Activated CD4-positive, alpha-beta T cell treated with anti-CD3 and anti-CD28 coated beads, Interleukin-2, amount 10 ng/mL, durations not matched to agents 7 days and 5 days (primary cell): ENCODE results near the gene ZNF692. TPM values are rescaled to one million over a fixed set of nuclear protein-coding genes. Genes with fewer than 3 reads are reported as not detected.

Experiments used
- CTCF ChIA-PET: fragments of 350-600 bp; sonication (Branson Sonifier 250); formaldehyde crosslinking; loops from one replicate; lab custom pipeline; 2021; ENCODE audit warnings: antibody characterized with exemption; lab: Charles Lee
- POLR2A ChIA-PET: fragments of 350-600 bp; sonication (Branson Sonifier 250); formaldehyde crosslinking; loops from one replicate; lab custom pipeline; 2021; ENCODE audit warnings: antibody characterized with exemption; lab: Charles Lee
- DNase-seq: peaks from one replicate; pipeline ENCODE4 v3.0.0-alpha.2; 2020
- H3K27ac Mint-ChIP-seq: one replicate; pipeline ENCODE4 v1.8.0; 2021; ENCODE audit warnings: mild to moderate bottlenecking, moderate library complexity, mixed read lengths
- H3K27me3 Mint-ChIP-seq: one replicate; pipeline ENCODE4 v1.8.0; 2021; ENCODE audit warnings: mixed read lengths
- H3K36me3 Mint-ChIP-seq: one replicate; pipeline ENCODE4 v1.8.0; 2021; ENCODE audit warnings: low read depth, mixed read lengths
- H3K4me1 Mint-ChIP-seq: one replicate; pipeline ENCODE4 v1.8.0; 2021; ENCODE audit warnings: mixed read lengths
- H3K4me3 Mint-ChIP-seq: one replicate; pipeline ENCODE4 v1.8.0; 2021; ENCODE audit warnings: mild to moderate bottlenecking, moderate library complexity, mixed read lengths
- H3K9me3 Mint-ChIP-seq: one replicate; pipeline ENCODE4 v1.8.0; 2021; ENCODE audit warnings: mixed read lengths
- total RNA-seq, 2 experiments: library from RNA; stranded (reverse); gene quantifications; one replicate each; pipeline ENCODE4 v1.2.3, GENCODE V29; 2021

ZNF692 gene
- total RNA-seq, 2 experiments from 2014 or later, result 55.5 to 57.6 TPM

- ChIA-PET CTCF (interaction anchor here (1.7 to 2.8 kb wide), 3 partner anchors 10 to 46 kb away, joined by 5 to 11 read pairs (median 8); partner anchors contain the start of genes SH3BP5L and ZNF692), POLR2A (no interaction called here)
- H3K9me3 Mint-ChIP-seq, result no peaks in the 10 kb centered on the region
- peak overlapping the region; percentile 14 for H3K27ac Mint-ChIP-seq
- peaks cover 24% of the 10 kb centered on the region for H3K4me1 Mint-ChIP-seq
- H3K36me3 Mint-ChIP-seq, result no peaks in the 10 kb centered on the region
- H3K27me3 Mint-ChIP-seq, result peaks cover 14% of the 10 kb centered on the region
- no peak for DNase-seq
- H3K4me3 Mint-ChIP-seq, result peak overlapping the region; percentile 8
Measured at GRCh38 chr1:248871837-248872401, 13.0 kb upstream of the ZNF692 start.

DNA sequence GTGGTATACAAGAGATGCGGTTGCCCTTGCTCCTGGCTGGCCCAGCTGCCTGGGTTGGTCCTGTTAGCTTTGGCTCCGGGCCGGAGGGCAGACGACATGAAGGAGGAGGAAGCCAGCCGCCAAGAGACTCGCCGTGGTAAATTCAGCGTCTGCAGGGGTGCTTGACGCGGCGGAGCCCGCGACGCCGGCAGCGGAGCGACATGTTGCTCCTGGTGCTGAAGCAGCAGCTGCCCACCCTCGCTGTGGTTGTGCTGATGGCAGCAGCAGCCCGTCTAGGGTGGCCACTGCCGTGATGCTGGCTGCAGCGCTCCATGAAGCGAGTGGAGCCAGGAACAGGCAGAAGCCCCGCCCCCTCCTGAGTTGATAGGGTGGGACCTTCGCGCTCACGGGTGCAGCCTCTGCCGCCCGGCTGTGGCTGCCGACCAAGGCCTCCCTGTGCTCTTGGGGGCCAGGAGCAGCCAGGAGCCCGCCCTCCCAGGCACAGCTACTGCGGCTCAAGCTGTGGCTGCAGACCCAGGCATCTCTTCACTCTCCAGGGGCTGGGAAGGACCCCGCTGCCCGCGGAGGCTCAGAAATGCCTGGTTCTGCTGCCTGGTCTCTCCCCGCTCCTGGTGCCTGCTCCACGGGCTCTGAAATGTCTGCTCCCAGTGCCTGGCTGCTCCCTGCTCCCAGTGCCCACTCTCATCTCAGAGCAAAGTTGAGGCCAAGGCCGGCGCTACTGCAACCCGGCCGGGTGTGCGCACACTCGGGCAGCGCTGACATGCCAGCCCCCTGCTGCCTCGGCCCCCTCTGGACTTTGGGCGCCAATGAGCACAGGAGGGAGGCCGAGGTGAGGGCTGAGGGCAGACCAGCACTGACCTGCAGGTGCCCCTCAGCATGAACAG, 4.4 kb upstream of the ZNF692 start:
- CTCF ChIA-PET, result interaction anchor here (0.7 to 3.6 kb wide), 2 partner anchors 10 to 25 kb away, joined by 3 to 9 read pairs; partner anchors contain the start of gene ZNF672
- peaks cover 3% of the 10 kb centered on the region for H3K27me3 Mint-ChIP-seq
- peak overlapping the region; percentile 84 for H3K4me3 Mint-ChIP-seq
- DNase-seq, result peak; percentile 86
- H3K4me1 Mint-ChIP-seq, result peaks cover 45% of the 10 kb centered on the region
- H3K27ac Mint-ChIP-seq, result peak overlapping the region; percentile 92
- H3K9me3 Mint-ChIP-seq, result no peaks in the 10 kb centered on the region
- peaks cover 9% of the 10 kb centered on the region for H3K36me3 Mint-ChIP-seq
- POLR2A ChIA-PET, result no interaction called here

- peaks cover 9% of the 10 kb centered on the region for H3K36me3 Mint-ChIP-seq
- peaks cover 51% of the 10 kb centered on the region for H3K4me1 Mint-ChIP-seq
- ChIA-PET CTCF (interaction anchor here (1.9 to 3.6 kb wide), 2 partner anchors 21 to 25 kb away, joined by 6 to 9 read pairs; partner anchors contain the start of gene ZNF672), POLR2A (no interaction called here)
- H3K9me3 Mint-ChIP-seq, result no peaks in the 10 kb centered on the region
- peak overlapping the region; percentile 92 for H3K27ac Mint-ChIP-seq
- no peak for DNase-seq
- peak overlapping the region; percentile 84 for H3K4me3 Mint-ChIP-seq
- peaks cover 3% of the 10 kb centered on the region for H3K27me3 Mint-ChIP-seq
Measured at GRCh38 chr1:248862695-248862997, 3.8 kb upstream of the ZNF692 start.

GRCh38 chr1:248861616-248862015, 2.7 kb upstream of the ZNF692 start:
- DNase-seq, result no peak
- ChIA-PET POLR2A (no interaction called here), CTCF (interaction anchor here (1.9 to 3.6 kb wide), 4 partner anchors 12 to 39 kb away, joined by 6 to 9 read pairs (median 7); partner anchors contain the start of gene ZNF672)
- Mint-ChIP-seq H3K4me3 (no peak overlapping the region), H3K4me1 (peaks cover 60% of the 10 kb centered on the region), H3K36me3 (peaks cover 9% of the 10 kb centered on the region), H3K27me3 (peaks cover 3% of the 10 kb centered on the region), H3K9me3 (no peaks in the 10 kb centered on the region), H3K27ac (no peak overlapping the region)

GRCh38 chr1:248860007-248860406, 1.1 kb upstream of the ZNF692 start:
- Mint-ChIP-seq H3K9me3 (no peaks in the 10 kb centered on the region), H3K27me3 (peaks cover 3% of the 10 kb centered on the region), H3K4me1 (peaks cover 68% of the 10 kb centered on the region), H3K4me3 (peak overlapping the region; percentile 93), H3K27ac (peak overlapping the region; percentile 99), H3K36me3 (peaks cover 17% of the 10 kb centered on the region)
- DNase-seq, result no peak
- ChIA-PET POLR2A (interaction anchor here (0.6 kb wide), 1 partner anchor 28 kb away, joined by 3 read pairs; no protein-coding TSS in a partner anchor), CTCF (interaction anchor here (0.7 to 2.5 kb wide), 8 partner anchors 12 to 46 kb away, joined by 3 to 16 read pairs (median 8); partner anchors contain the start of genes PGBD2, SH3BP5L and ZNF672)

DNA sequence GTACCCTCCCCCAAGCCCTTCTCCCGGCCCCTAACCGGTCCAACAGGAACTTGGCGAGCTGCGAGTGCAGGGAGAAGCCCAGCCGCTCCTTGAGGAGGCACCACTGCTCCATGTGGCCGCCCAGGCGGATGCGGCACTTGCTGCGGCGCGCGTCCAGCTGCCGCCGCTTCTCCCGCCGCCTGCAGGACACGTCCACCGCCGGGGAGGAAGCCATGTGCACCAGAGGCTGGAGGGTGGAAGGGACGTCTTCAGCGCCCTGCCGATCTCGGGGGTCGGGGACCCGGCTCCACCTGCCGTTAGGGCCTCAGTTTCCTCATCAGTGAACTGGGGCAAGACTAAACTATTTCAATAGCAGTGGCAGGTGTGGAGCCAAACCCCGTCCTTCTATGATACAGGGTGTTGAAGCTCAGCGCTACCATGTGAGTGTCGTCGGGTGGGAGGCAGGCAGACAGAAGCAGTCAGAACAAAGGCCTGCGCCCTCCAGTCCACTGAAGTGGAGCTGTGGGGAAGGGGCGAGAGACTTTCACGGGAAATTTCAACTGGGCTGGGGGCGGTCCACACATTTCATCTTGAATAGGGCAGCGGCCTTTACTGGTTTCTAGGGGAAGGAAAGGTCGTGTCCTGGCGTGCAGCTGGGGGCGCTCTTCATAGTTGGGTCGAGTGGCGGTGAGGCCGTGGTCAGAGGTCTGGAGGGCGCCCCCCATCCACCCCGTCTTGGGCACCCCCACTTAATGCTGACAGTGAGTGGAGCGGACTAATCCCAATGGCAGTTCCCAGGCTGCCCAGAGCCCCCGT, 592 bp downstream of the ZNF692 start:
- CTCF ChIA-PET, result interaction anchor here (0.7 to 2.5 kb wide), 12 partner anchors 12 to 68 kb away, joined by 3 to 16 read pairs (median 8); partner anchors contain the start of genes SH3BP5L and ZNF672
- peak overlapping the region; percentile 93 for H3K4me3 Mint-ChIP-seq

GRCh38 chr1:248857749-248858095, 1.2 kb downstream of the ZNF692 start:
- Mint-ChIP-seq H3K27ac (peak overlapping the region; percentile 99), H3K27me3 (peaks cover 3% of the 10 kb centered on the region), H3K4me1 (peaks cover 55% of the 10 kb centered on the region), H3K4me3 (peak overlapping the region; percentile 93), H3K36me3 (peaks cover 24% of the 10 kb centered on the region), H3K9me3 (no peaks in the 10 kb centered on the region)
- DNase-seq, result no peak
- POLR2A ChIA-PET, result no interaction called here
- CTCF ChIA-PET, result interaction anchor here (0.7 to 2.5 kb wide), 8 partner anchors 14 to 68 kb away, joined by 3 to 16 read pairs (median 11); partner anchors contain the start of genes SH3BP5L and ZNF672

More for the DNA sequence above, 592 bp downstream of the ZNF692 start:
- Mint-ChIP-seq H3K27ac (peak overlapping the region; percentile 99), H3K27me3 (peaks cover 3% of the 10 kb centered on the region), H3K4me1 (peaks cover 59% of the 10 kb centered on the region), H3K9me3 (no peaks in the 10 kb centered on the region), H3K36me3 (peaks cover 26% of the 10 kb centered on the region)
- peak; percentile 34 for DNase-seq
- POLR2A ChIA-PET, result interaction anchor here (1.0 kb wide), 1 partner anchor 21 kb away, joined by 4 read pairs; the partner anchor contains the start of gene ZNF672

- ChIA-PET POLR2A (no interaction called here), CTCF (no interaction called here)
- DNase-seq, result no peak
- peak overlapping the region; percentile 93 for H3K4me3 Mint-ChIP-seq
- peaks cover 50% of the 10 kb centered on the region for H3K4me1 Mint-ChIP-seq
- peaks cover 21% of the 10 kb centered on the region for H3K36me3 Mint-ChIP-seq
- peaks cover 3% of the 10 kb centered on the region for H3K27me3 Mint-ChIP-seq
- no peaks in the 10 kb centered on the region for H3K9me3 Mint-ChIP-seq
- peak overlapping the region; percentile 99 for H3K27ac Mint-ChIP-seq
Measured at GRCh38 chr1:248857201-248857600, 1.7 kb downstream of the ZNF692 start.

DNA sequence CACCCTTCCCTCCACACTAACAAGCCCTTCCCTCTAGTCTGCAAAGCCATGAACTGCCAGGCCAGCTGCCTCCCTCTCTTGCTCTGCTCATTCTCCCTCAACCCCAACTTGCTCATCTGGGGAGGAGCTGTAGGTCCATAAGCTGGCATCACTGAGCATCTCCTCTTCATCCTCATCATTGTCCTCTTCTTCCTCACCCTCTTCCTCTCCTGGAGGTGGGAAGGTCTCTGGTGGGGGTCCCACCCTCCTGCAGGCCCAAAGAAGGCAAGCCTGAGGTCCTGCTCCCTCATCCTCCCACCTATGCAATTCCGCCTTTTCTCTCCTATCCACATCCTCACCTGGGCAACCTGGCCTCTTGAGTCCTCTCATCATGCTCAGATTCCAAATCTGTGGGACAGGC, 2.7 kb downstream of the ZNF692 start:
- Mint-ChIP-seq H3K4me3 (no peak overlapping the region), H3K27ac (peak overlapping the region; percentile 71), H3K4me1 (peaks cover 41% of the 10 kb centered on the region), H3K36me3 (peaks cover 19% of the 10 kb centered on the region), H3K27me3 (no peaks in the 10 kb centered on the region), H3K9me3 (no peaks in the 10 kb centered on the region)
- ChIA-PET POLR2A (no interaction called here), CTCF (interaction anchor here (1.5 kb wide), 1 partner anchor 25 kb away, joined by 3 read pairs; no protein-coding TSS in a partner anchor)
- DNase-seq, result no peak

- POLR2A ChIA-PET, result no interaction called here
- H3K36me3 Mint-ChIP-seq, result peaks cover 19% of the 10 kb centered on the region
- H3K4me3 Mint-ChIP-seq, result no peak overlapping the region
Measured at GRCh38 chr1:248855580-248855979, 3.3 kb downstream of the ZNF692 start.

DNA sequence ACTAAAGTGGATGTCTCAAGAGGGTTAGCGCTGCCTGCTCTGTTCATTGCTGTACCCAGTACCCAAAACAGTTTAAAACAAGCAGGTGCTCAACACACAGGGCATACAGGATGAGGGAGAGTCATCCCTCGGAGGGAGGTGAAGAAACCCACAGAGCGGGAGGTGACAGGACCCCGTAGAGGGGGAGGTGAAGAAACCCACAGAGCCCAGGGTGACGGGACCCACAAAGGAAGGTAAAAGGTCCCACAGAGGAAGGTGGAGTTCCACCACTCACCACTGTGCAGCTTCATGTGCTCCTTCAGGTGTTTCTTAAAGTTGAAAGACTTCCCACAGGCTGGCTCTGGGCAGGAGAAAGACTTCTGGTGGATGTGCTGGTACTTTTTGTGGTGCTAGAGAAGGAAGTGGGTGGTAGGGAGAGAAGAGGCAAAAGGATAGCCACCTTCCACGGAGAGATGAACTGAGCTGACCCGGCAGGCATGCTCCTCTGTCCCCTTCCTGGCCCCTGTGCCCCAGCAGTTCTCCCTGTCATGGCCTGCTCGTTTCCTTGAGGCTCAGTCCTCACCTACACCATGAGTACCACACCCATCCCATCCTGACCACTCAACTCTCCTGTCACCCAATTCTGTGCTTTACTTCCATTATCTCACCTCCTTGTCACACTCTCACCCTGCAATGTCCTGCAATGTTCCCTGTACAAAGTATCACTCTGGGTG, 5.1 kb downstream of the ZNF692 start:
- no peak overlapping the region for H3K4me3 Mint-ChIP-seq
- POLR2A ChIA-PET, result no interaction called here
- H3K4me1 Mint-ChIP-seq, result peaks cover 25% of the 10 kb centered on the region
- no peaks in the 10 kb centered on the region for H3K27me3 Mint-ChIP-seq
- peak; percentile 30 for DNase-seq
- peaks cover 21% of the 10 kb centered on the region for H3K36me3 Mint-ChIP-seq
- CTCF ChIA-PET, result no interaction called here
- H3K9me3 Mint-ChIP-seq, result no peaks in the 10 kb centered on the region
- no peak overlapping the region for H3K27ac Mint-ChIP-seq

More at GRCh38 chr1:248855580-248855979, 3.3 kb downstream of the ZNF692 start:
- no peak overlapping the region for H3K27ac Mint-ChIP-seq
- no peaks in the 10 kb centered on the region for H3K27me3 Mint-ChIP-seq
- H3K4me1 Mint-ChIP-seq, result peaks cover 41% of the 10 kb centered on the region
- CTCF ChIA-PET, result interaction anchor here (1.5 kb wide), 1 partner anchor 24 kb away, joined by 3 read pairs; no protein-coding TSS in a partner anchor
- no peak for DNase-seq
- H3K9me3 Mint-ChIP-seq, result no peaks in the 10 kb centered on the region
